HEK293 (cell line): Measurements from ENCODE around the gene FBLN5.
A peak's percentile ranks its signal among the peaks of the same experiment; 100 is the strongest.

Source experiments
- CTCF ChIA-PET: fragments of 350-600 bp; formaldehyde crosslinking; extraction: SDS; loops from one replicate; lab custom pipeline; 2021; ENCODE audit warnings: antibody characterized with exemption; lab: Yijun Ruan, JAX
- POLR2A ChIA-PET: fragments of 300-600 bp; formaldehyde crosslinking; extraction: SDS; loops from one replicate; lab custom pipeline; 2020; ENCODE audit warnings: antibody characterized with exemption, inconsistent platforms; lab: Yijun Ruan, JAX
- H3K27ac ChIP-seq: fragments of 200-500 bp; sonication (Bioruptor generic); 2 replicates; pipeline ENCODE4 v1.5.1; 2014; ENCODE audit warnings: low read depth, low read length, control low read depth, inconsistent platforms; ENCODE audit errors: extremely low read depth
- H3K36me3 ChIP-seq, 2 experiments: fragments of 200-500 bp in 1 of 2; sonication (Bioruptor generic) in 1 of 2; 1 replicate in 1 of 2; 2 replicates in 1 of 2; pipeline ENCODE4 v1.5.1; 2014 to 2017; ENCODE audit warnings: inconsistent platforms in 2 of 2, low read length in 2 of 2; ENCODE audit not compliant: control insufficient read depth in 2 of 2, insufficient read depth in 1 of 2
- H3K4me1 ChIP-seq: fragments of 200-500 bp; sonication (Bioruptor generic); 2 replicates; pipeline ENCODE4 v1.5.1; 2014; ENCODE audit warnings: mild to moderate bottlenecking, low read length, inconsistent platforms; ENCODE audit not compliant: control insufficient read depth, insufficient read depth
- H3K4me3 ChIP-seq: 2 replicates; pipeline ENCODE4 v1.5.1; 2011; ENCODE audit warnings: low read depth, mild to moderate bottlenecking, control low read depth, low read length, moderate library complexity
- H3K9me3 ChIP-seq: fragments of 200-500 bp; sonication (Bioruptor generic); 2 replicates; pipeline ENCODE4 v1.5.1; 2014; ENCODE audit warnings: low read depth, low read length, inconsistent platforms; ENCODE audit not compliant: control insufficient read depth, insufficient read depth
- BCL11A ChIP-seq: fragments of 450-650 bp; formaldehyde crosslinking; IDR thresholded peaks from 2 replicates; pipeline ENCODE4 v1.5.1; 2016; ENCODE audit warnings: low read depth, missing biosample characterization, missing genetic modification characterization
- BCL6B ChIP-seq: fragments of 450-650 bp; formaldehyde crosslinking; IDR thresholded peaks from 2 replicates; pipeline ENCODE4 v1.5.1; 2017; ENCODE audit warnings: missing biosample characterization, missing genetic modification characterization
- KLF1 ChIP-seq: fragments of 450-650 bp; formaldehyde crosslinking; IDR thresholded peaks from 2 replicates; pipeline ENCODE4 v1.5.1; 2016; ENCODE audit warnings: missing biosample characterization, missing genetic modification characterization
- SCRT1 ChIP-seq: fragments of 450-650 bp; formaldehyde crosslinking; IDR thresholded peaks from 2 replicates; pipeline ENCODE4 v1.5.1; 2016; ENCODE audit warnings: missing biosample characterization, missing genetic modification characterization, borderline replicate concordance
- SP2 ChIP-seq: fragments of 450-650 bp; formaldehyde crosslinking; IDR thresholded peaks from 2 replicates; pipeline ENCODE4 v1.5.1; 2016; ENCODE audit warnings: missing biosample characterization, missing genetic modification characterization
- ZBTB21 ChIP-seq: fragments of 450-650 bp; formaldehyde crosslinking; IDR thresholded peaks from 2 replicates; pipeline ENCODE4 v1.5.1; 2017; ENCODE audit warnings: missing biosample characterization, missing genetic modification characterization
- ZNF175 ChIP-seq: fragments of 450-650 bp; formaldehyde crosslinking; IDR thresholded peaks from 2 replicates; pipeline ENCODE4 v1.5.1; 2016; ENCODE audit warnings: missing biosample characterization, missing genetic modification characterization
- ZNF211 ChIP-seq: fragments of 450-650 bp; formaldehyde crosslinking; IDR thresholded peaks from 2 replicates; pipeline ENCODE4 v1.5.1; 2016; ENCODE audit warnings: low read depth, missing biosample characterization, missing genetic modification characterization
- ZNF221 ChIP-seq: fragments of 450-650 bp; formaldehyde crosslinking; IDR thresholded peaks from 2 replicates; pipeline ENCODE4 v1.5.1; 2017; ENCODE audit warnings: missing biosample characterization, missing genetic modification characterization, borderline replicate concordance
- ZNF473 ChIP-seq: fragments of 450-650 bp; formaldehyde crosslinking; IDR thresholded peaks from 2 replicates; pipeline ENCODE4 v1.5.1; 2017; ENCODE audit warnings: missing biosample characterization, missing genetic modification characterization
- ZNF561 ChIP-seq: fragments of 450-650 bp; IDR thresholded peaks from 2 replicates; pipeline ENCODE4 v1.5.1; 2018; ENCODE audit warnings: missing biosample characterization, missing genetic modification characterization, borderline replicate concordance
- ZNF585B ChIP-seq: fragments of 450-650 bp; formaldehyde crosslinking; IDR thresholded peaks from 2 replicates; pipeline ENCODE4 v1.5.1; 2016; ENCODE audit warnings: missing biosample characterization, missing genetic modification characterization
- ZNF623 ChIP-seq: fragments of 450-650 bp; formaldehyde crosslinking; IDR thresholded peaks from 2 replicates; pipeline ENCODE4 v1.5.1; 2016; ENCODE audit warnings: missing biosample characterization, missing genetic modification characterization
- ZNF677 ChIP-seq: fragments of 450-650 bp; IDR thresholded peaks from 2 replicates; pipeline ENCODE4 v1.5.0; 2018; ENCODE audit warnings: missing biosample characterization, mild to moderate bottlenecking, missing genetic modification characterization, moderate library complexity
- ZNF701 ChIP-seq: fragments of 450-650 bp; formaldehyde crosslinking; IDR thresholded peaks from 2 replicates; pipeline ENCODE4 v1.5.1; 2016; ENCODE audit warnings: missing biosample characterization, missing genetic modification characterization
- ZNF747 ChIP-seq: fragments of 450-650 bp; formaldehyde crosslinking; IDR thresholded peaks from 2 replicates; pipeline ENCODE4 v1.5.1; 2016; ENCODE audit warnings: missing biosample characterization, missing genetic modification characterization
- TF ChIP-seq, protein P1 (sequence below): sonication (generic); formaldehyde crosslinking; IDR thresholded peaks from 2 replicates; pipeline ENCODE4 v1.8.1; 2022; ENCODE audit warnings: mild to moderate bottlenecking, moderate library complexity, missing genetic modification reagents
- TF ChIP-seq, protein P2 (sequence below): fragments of 450-650 bp; formaldehyde crosslinking; IDR thresholded peaks from 2 replicates; pipeline ENCODE4 v1.5.1; 2017; ENCODE audit warnings: missing biosample characterization, missing genetic modification characterization

Gene FBLN5

DNA sequence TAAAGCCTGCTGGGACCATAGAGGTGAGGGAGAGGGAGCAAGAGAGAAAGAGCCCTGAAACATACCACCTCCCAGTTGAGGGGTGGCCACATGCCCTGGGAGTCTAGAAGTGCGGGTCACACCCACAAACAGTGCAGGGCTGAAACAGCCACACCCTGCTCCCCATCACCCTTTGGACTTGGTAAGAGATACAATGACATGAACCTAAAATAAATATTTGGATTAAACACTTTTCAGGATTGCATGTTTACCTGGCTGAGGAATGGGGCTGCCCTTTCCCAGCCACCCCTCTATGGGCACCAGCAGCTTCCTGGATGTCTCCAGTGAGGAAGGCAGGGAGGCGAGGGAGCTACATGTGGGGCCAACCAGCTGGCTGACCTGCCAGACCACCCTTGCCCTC, 41.1 kb downstream of the FBLN5 start:
- H3K27ac ChIP-seq: no peak overlapping the region
- H3K4me3 ChIP-seq: no peak overlapping the region
- TF ChIP-seq ZNF175 (tag by site-specific recombination) (no peak), ZNF701 (no peak), BCL11A (tag by site-specific recombination) (no peak), KLF1 (tag by site-specific recombination) (peak; percentile 59), ZNF623 (tag by site-specific recombination) (no peak)
- TF ChIP-seq, protein P1, sequence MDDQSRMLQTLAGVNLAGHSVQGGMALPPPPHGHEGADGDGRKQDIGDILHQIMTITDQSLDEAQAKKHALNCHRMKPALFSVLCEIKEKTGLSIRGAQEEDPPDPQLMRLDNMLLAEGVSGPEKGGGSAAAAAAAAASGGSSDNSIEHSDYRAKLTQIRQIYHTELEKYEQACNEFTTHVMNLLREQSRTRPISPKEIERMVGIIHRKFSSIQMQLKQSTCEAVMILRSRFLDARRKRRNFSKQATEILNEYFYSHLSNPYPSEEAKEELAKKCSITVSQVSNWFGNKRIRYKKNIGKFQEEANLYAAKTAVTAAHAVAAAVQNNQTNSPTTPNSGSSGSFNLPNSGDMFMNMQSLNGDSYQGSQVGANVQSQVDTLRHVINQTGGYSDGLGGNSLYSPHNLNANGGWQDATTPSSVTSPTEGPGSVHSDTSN: no peak
- TF ChIP-seq, protein P2, sequence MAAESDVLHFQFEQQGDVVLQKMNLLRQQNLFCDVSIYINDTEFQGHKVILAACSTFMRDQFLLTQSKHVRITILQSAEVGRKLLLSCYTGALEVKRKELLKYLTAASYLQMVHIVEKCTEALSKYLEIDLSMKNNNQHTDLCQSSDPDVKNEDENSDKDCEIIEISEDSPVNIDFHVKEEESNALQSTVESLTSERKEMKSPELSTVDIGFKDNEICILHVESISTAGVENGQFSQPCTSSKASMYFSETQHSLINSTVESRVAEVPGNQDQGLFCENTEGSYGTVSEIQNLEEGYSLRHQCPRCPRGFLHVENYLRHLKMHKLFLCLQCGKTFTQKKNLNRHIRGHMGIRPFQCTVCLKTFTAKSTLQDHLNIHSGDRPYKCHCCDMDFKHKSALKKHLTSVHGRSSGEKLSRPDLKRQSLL (tag by site-specific recombination): no peak
- ChIA-PET CTCF (no interaction called here), POLR2A (no interaction called here)
- no peaks in the 10 kb centered on the region for H3K4me1 ChIP-seq
- H3K36me3 ChIP-seq: no peaks in the 10 kb centered on the region
- no peaks in the 10 kb centered on the region for H3K9me3 ChIP-seq

GRCh38 chr14:91904956-91905645, 42.4 kb downstream of the FBLN5 start:
- Histone ChIP-seq H3K27ac (no peak overlapping the region), H3K9me3 (no peaks in the 10 kb centered on the region), H3K4me1 (no peaks in the 10 kb centered on the region), H3K36me3 (no peaks in the 10 kb centered on the region), H3K4me3 (no peak overlapping the region)
- TF ChIP-seq ZBTB21 (tag by site-specific recombination): no peak
- TF ChIP-seq SP2 (tag by site-specific recombination): no peak
- no peak for TF ChIP-seq ZNF677 (tag by site-specific recombination)
- no peak for TF ChIP-seq ZNF747 (tag by site-specific recombination)
- no peak for TF ChIP-seq ZNF561 (tag by site-specific recombination)
- no peak for TF ChIP-seq ZNF211
- no peak for TF ChIP-seq ZNF473
- no peak for TF ChIP-seq SCRT1 (tag by site-specific recombination)
- ChIA-PET CTCF (interaction anchor here (1.3 kb wide), 2 partner anchors 8 to 12 kb away, joined by 3 to 4 read pairs; no protein-coding TSS in a partner anchor), POLR2A (no interaction called here)

DNA sequence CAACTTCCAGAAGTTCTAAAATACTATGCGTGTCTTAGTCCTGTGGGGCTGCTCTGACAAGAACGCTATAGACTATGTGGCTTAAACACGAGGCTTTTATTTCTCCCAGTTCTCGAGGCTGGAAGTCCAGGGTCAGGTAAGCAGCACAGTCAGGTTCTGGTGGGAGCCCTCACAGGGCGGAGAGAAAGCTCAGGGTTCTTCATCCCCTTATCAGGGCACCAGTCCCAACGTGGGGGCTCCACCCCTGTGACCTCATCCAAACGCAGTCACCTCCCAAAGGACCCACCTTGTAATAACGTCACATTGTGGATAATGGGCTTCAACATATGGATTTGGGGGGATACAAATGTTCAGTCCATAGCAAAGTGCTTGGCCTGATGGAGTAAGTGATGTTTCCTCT, 43.0 kb downstream of the FBLN5 start:
- ChIA-PET POLR2A (no interaction called here), CTCF (interaction anchor here (1.3 kb wide), 2 partner anchors 8 to 11 kb away, joined by 3 to 4 read pairs; no protein-coding TSS in a partner anchor)
- no peak overlapping the region for H3K27ac ChIP-seq
- no peaks in the 10 kb centered on the region for H3K4me1 ChIP-seq
- TF ChIP-seq KLF1 (tag by site-specific recombination) (peak; percentile 66), ZNF221 (tag by site-specific recombination) (no peak), ZNF585B (no peak), BCL6B (tag by site-specific recombination) (no peak)
- no peaks in the 10 kb centered on the region for H3K9me3 ChIP-seq
- no peaks in the 10 kb centered on the region for H3K36me3 ChIP-seq
- H3K4me3 ChIP-seq: no peak overlapping the region
